Endothelial cell of umbilical vein (primary cell): Measurements from ENCODE around the gene PLEKHH1.

Experiments used
- CTCF ChIP-seq, 2 donors: IDR thresholded peaks; 1 replicate in 1 of 2; 2 replicates in 1 of 2; pipeline ENCODE4 v1.5.1; 2011; ENCODE audit warnings: low read length in 2 of 2, mild to moderate bottlenecking in 2 of 2, moderate library complexity in 2 of 2, control low read depth in 1 of 2, inconsistent platforms in 1 of 2, low read depth in 1 of 2; ENCODE audit not compliant: insufficient read depth in 1 of 2; ENCODE audit errors: extremely low read depth in 1 of 2
- EZH2 ChIP-seq: IDR thresholded peaks from 2 replicates; pipeline ENCODE4 v1.6.1; 2012; ENCODE audit warnings: borderline replicate concordance, low read depth, mild to moderate bottlenecking, moderate library complexity, low read length, inconsistent platforms; ENCODE audit not compliant: severe bottlenecking
- FOS ChIP-seq: IDR thresholded peaks from 2 replicates; pipeline ENCODE4 v1.6.1; 2011; ENCODE audit warnings: mild to moderate bottlenecking, low read length, moderate library complexity, borderline replicate concordance; ENCODE audit not compliant: insufficient read depth
- GATA2 ChIP-seq: IDR thresholded peaks from 2 replicates; pipeline ENCODE4 v1.7.0; 2011; ENCODE audit warnings: low read depth, mild to moderate bottlenecking, moderate library complexity, mixed read lengths, low read length; ENCODE audit not compliant: insufficient read length, insufficient read depth
- MAX ChIP-seq: IDR thresholded peaks from 2 replicates; pipeline ENCODE4 v1.6.1; 2011; ENCODE audit not compliant: insufficient read depth, insufficient read length
- POLR2A ChIP-seq: IDR thresholded peaks from 2 replicates; pipeline ENCODE4 v1.6.1; 2012; ENCODE audit warnings: low read depth, mild to moderate bottlenecking, control low read depth, low read length
- POLR2AphosphoS5 ChIP-seq: IDR thresholded peaks from 2 replicates; pipeline ENCODE4 v1.6.1; 2012; ENCODE audit warnings: low read depth, mild to moderate bottlenecking, control low read depth, low read length, moderate library complexity; ENCODE audit not compliant: insufficient read depth

GRCh38 chr14:67522270-67522669 is 10.8 kb upstream of the PLEKHH1 start:
- TF ChIP-seq CTCF (IDR thresholded peaks at IDR 0.05; ENCODE audit: extremely low read depth in 1 of 2, insufficient read depth in 1 of 2, low read depth in 1 of 2, low read length in 2 of 2) (no peak), POLR2A (no peak), MAX (no peak), EZH2 (no peak), POLR2AphosphoS5 (no peak), FOS (no peak), GATA2 (no peak)
